HG02938 (cell line): ENCODE measurements around the gene ARHGEF26.

Source experiments
- ATAC-seq: cut with Tn5 transposase; IDR thresholded peaks from one replicate; pipeline ENCODE4 v1.9.1; 2021; ENCODE audit warnings: mild to moderate bottlenecking, moderate library complexity; ENCODE audit not compliant: unreplicated experiment

Gene ARHGEF26

GRCh38 chr3:154195620-154196356, 74.6 kb downstream of the ARHGEF26 start:
- no peak for ATAC-seq

- ATAC-seq: no peak
Measured at GRCh38 chr3:154197751-154198150, 76.6 kb downstream of the ARHGEF26 start.

GRCh38 chr3:154209499-154209898, 88.3 kb downstream of the ARHGEF26 start:
- ATAC-seq: no peak

- ATAC-seq: no peak
Measured at GRCh38 chr3:154210986-154211385, 89.8 kb downstream of the ARHGEF26 start.

GRCh38 chr3:154214306-154214705, 93.1 kb downstream of the ARHGEF26 start:
- no peak for ATAC-seq

GRCh38 chr3:154217671-154218070, 96.5 kb downstream of the ARHGEF26 start:
- no peak for ATAC-seq

GRCh38 chr3:154218728-154219127, 97.5 kb downstream of the ARHGEF26 start:
- no peak for ATAC-seq

GRCh38 chr3:154220462-154220861, 99.3 kb downstream of the ARHGEF26 start:
- ATAC-seq: no peak

GRCh38 chr3:154223519-154223918, 102.3 kb downstream of the ARHGEF26 start:
- no peak for ATAC-seq

- ATAC-seq: no peak
Measured at GRCh38 chr3:154224366-154224765, 103.2 kb downstream of the ARHGEF26 start.

- no peak for ATAC-seq
Measured at GRCh38 chr3:154224866-154225265, 103.7 kb downstream of the ARHGEF26 start.

GRCh38 chr3:154225536-154225935, 104.3 kb downstream of the ARHGEF26 start:
- ATAC-seq: no peak

- ATAC-seq: no peak
Measured at GRCh38 chr3:154227531-154227930, 106.3 kb downstream of the ARHGEF26 start.

GRCh38 chr3:154228561-154229216, 107.5 kb downstream of the ARHGEF26 start:
- no peak for ATAC-seq

GRCh38 chr3:154229217-154229590, 108.0 kb downstream of the ARHGEF26 start:
- ATAC-seq: no peak

- ATAC-seq: no peak
Measured at GRCh38 chr3:154235330-154235729, 114.1 kb downstream of the ARHGEF26 start.

GRCh38 chr3:154236331-154236730, 115.1 kb downstream of the ARHGEF26 start:
- ATAC-seq: no peak

- ATAC-seq: no peak
Measured at GRCh38 chr3:154240235-154240634, 119.0 kb downstream of the ARHGEF26 start.

- ATAC-seq: no peak
Measured at GRCh38 chr3:154241496-154241895, 120.3 kb downstream of the ARHGEF26 start.

GRCh38 chr3:154242766-154243165, 121.6 kb downstream of the ARHGEF26 start:
- no peak for ATAC-seq

- no peak for ATAC-seq
Measured at GRCh38 chr3:154243353-154243752, 122.2 kb downstream of the ARHGEF26 start.

GRCh38 chr3:154244644-154245043, 123.5 kb downstream of the ARHGEF26 start:
- no peak for ATAC-seq
